NCI-H128 (cell line): ENCODE measurements around the gene LSM2.
A peak's percentile ranks its signal among the peaks of the same experiment; 100 is the strongest.
"Not testable (repeated sequence)": the region's sequence is repeated elsewhere in the genome, so short reads cannot be mapped to it uniquely, and the experiment has no call there.

ENCODE experiments used
- DNase-seq: peaks from one replicate; lab custom pipeline; 2025; ENCODE audit not compliant: unreplicated experiment; lab: John Stamatoyannopoulos, UW

Gene LSM2

DNA sequence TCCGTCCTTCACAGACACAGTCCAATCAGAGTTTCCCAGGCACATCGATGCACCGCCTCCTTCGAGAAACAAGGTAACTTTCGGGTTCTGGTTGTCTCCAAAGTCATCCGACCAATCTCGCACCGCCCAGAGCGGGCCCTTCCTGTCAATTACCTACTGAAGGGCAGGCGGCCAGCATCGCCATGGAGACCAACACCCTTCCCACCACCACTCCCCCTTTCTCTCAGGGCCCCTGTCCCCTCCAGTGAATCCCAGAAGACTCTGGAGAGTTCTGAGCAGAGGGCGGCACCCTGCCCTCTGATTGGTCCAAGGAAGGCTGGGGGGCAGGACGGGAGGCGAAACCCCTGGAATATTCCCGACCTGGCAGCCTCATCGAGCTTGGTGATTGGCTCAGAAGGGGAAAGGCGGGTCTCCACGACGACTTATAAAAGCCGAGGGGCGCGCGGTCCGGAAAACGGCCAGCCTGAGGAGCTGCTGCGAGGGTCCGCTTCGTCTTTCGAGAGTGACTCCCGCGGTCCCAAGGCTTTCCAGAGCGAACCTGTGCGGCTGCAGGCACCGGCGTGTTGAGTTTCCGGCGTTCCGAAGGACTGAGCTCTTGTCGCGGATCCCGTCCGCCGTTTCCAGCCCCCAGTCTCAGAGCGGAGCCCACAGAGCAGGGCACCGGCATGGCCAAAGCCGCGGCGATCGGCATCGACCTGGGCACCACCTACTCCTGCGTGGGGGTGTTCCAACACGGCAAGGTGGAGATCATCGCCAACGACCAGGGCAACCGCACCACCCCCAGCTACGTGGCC is 20.7 kb upstream of the LSM2 start, which contains the start of gene HSPA1B:
Gene HSPA1B, plus strand, starts transcription at position 453 of the 794 bp plus-strand sequence. Its CDS starts 213 bp downstream, at position 666.
- DNase-seq, result peak; percentile 100

DNA sequence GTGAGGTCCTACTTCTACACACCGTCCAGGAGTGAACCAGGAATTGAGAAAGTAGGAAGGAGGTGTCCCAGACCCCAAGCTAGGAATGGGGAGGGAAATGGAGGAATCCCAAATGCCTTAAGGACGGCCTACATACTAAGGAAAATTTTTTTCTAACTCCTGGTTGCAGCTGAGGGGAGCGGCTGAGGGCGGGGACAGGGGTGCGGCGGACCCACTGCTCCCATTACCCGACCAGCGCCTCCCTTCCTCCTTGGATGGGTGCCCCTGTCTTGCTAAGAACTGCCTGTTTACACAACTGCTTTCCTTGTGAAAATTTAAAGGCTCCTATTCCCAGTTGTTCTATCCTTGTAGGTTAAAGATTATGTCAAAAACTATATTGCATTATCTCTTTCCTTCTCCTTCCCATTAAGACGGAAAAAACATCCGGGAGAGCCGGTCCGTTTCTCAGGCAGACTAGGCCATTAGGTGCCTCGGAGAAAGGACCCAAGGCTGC is 20.1 kb upstream of the LSM2 start:
- DNase-seq, result no peak

DNA sequence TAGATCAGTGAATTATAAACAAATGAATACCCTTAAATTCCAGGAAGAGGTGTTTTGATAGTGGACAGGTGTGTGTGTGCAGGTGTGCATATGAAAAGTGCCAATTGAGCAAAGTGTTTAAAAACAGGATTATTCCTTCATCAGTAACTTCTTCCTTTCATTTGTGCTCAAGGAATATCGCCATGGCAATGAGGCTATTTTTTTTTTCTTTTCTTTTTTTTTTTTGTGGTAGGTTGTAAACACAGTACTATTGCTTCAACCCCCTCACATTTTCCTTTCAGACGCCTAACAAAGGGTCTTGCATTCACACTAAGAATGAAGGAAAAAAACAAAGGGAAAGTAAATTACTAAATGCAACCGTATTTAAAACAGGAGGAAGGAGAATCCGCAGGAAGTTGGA is 18.8 kb upstream of the LSM2 start:
- DNase-seq, result no peak

DNA sequence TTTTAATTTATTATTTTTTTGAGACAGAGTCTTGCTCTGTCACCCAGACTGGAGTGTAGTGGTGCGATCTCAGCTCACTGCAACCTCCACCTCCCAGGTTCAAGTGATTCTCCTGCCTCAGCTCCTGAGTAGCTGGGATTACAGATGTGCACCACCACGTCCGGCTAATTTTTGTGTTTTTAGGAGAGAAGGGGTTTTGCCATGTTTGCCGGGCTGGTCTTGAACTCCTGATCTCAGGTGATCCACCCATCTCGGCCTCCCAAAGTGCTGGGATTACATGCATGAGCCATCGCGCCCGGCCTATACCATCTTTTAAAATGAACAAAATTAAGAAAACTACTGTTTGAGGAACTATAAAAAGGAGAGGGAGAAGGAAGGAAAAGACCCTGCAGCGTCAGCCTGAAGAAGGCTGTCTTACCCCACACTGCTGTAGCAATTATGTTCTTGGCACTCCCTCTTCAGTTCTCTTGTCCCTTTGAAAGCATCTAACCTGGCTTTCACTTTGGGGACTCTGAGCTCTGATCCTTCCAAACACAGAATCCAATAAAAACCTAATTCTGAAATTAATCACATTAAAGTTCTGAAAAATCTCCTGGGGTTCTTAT is 16.9 kb upstream of the LSM2 start:
- not testable (repeated sequence) for DNase-seq

DNA sequence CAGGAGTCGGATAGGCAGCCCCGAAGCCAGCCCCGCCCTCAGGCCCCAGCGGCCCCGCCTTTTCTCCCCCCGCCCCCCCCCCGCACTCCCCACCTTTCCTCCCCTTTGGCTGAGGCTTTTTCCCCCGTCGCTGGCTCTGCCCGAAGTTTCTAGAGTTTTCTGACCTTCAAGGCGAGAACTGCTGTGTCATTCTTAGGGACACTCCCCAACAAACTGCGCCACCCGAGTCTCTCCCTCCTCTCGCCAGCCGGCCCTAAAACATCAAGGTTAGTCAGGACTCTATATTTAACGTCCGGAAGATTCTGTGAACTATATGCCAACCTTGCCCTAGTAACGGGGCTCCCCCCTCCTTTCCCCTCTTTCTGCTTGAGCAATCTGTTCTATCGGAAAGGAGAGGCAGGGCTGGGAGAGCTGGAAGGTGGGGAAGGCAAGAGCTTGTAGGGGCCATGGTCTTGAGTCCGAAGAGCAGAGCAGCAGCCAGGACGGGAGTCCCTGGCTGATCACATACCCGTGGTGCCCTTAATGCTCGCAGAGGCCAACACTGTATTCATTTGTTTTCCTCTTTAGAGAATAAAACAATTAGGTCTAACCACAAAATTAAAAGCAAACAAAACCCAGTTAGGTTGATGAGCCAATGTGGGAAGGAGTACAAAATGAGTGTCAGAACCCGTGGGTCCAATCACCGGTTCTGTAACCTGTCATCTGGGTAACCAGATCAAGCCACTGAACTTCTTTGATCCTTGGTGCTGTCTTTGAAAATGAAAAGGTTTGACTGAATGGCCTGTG is 15.5 kb upstream of the LSM2 start:
- no peak for DNase-seq

DNA sequence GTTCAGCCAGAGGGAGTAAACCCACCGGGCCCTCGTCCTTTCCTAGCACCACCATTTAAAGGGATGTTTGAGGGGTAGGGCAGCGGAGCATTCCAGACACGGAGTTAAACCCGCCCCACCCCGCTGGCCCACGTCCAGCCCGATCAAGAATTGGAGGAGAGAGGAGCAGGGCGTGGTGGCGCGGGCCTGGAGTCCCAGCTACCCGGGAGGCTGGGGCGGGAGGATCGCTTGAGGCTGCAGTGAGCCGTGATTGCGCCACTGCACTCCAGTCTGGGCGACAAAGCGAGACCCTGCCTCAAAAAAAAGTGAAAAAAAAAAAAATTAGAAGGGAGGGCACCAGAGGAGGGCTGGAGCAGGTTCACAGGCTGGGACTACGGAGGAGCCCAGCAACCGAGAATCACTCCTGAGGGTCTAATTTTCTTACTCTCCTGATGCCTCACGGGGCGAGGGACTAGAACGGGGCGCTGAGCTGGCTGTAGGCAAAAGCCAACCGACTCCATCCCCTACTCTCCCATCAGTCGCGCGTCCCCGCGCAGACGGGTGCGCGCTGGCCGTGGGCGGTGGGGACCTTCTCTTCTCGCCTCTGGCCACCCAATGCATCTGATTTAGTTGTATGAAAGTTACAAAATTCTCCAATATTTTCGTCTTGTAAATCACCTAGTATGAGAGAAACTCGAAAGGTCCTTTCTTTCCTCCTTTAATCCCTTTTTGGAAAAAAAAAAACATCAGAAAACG is 14.7 kb upstream of the LSM2 start:
- no peak for DNase-seq

DNA sequence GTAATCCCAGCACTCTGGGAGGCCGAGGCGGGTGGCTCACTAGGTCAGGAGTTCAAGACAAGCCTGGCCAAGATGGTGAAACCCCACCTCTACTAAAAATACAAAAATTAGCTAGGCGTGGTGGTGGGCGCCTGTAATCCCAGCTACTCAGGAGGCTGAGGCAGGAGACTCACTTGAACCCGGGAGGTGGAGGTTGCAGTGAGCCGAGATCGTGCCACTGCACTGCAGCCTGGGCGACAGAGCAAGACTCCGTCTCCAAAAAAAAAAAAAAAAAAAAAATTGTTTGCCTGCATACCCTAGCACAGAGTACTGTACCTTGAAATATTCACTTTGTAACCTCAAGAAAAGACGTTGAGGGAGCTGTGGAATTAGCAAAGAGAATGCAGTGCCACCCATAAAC is 13.6 kb upstream of the LSM2 start:
- DNase-seq, result not testable (repeated sequence)

DNA sequence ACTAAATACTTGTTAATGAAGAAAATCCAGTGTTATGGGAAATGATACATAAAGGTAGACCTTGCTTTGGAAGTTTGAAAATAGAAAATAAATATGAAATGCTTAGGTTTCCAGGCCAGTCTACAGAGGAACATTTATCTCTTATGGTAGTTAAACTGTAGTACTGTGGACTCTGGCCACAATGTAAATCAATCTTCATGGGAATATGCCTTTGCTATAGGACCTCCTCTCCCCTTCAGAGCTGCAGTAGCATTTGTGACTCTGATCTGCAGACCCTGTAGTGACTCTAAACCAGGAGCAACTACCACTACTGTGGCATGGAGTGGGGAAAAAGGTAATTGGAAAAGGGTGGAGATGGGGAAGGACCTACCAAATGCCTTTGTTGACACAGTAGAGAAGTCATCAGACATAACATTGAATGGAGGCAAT is 13.1 kb upstream of the LSM2 start:
- no peak for DNase-seq

DNA sequence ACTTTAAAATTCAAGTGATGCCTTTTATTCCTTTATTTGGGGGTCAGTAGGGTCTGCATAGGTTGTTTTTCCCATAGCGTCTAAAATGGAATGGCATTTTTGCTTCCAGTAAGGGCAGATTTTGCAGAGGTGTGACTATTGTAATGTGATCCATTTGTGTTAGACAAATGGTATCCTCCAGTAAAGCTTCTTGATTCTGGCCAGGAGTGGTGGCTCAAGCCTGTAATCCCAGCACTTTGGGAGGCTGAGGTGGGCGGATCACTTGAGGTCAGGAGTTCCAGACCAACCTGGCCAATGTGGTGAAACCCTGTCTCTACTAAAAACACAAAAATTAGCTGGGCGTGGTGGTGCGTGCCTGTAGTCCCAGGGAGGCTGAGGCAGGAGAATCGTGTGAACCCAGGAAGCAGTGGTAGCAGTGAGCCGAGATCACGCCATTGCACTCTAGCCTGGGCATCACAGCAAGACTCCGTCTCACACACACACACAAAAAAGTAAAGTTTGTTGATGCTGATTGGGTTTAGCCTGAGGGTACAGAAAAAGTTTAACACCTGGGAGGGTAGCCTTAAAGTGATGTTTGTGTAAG is 11.3 kb upstream of the LSM2 start:
- DNase-seq, result not testable (repeated sequence)

DNA sequence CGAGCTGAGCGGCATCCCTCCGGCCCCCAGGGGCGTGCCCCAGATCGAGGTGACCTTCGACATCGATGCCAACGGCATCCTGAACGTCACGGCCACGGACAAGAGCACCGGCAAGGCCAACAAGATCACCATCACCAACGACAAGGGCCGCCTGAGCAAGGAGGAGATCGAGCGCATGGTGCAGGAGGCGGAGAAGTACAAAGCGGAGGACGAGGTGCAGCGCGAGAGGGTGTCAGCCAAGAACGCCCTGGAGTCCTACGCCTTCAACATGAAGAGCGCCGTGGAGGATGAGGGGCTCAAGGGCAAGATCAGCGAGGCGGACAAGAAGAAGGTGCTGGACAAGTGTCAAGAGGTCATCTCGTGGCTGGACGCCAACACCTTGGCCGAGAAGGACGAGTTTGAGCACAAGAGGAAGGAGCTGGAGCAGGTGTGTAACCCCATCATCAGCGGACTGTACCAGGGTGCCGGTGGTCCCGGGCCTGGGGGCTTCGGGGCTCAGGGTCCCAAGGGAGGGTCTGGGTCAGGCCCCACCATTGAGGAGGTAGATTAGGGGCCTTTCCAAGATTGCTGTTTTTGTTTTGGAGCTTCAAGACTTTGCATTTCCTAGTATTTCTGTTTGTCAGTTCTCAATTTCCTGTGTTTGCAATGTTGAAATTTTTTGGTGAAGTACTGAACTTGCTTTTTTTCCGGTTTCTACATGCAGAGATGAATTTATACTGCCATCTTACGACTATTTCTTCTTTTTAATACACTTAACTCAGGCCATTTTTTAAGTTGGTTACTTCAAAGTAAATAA is 10.6 kb upstream of the LSM2 start:
- DNase-seq, result not testable (repeated sequence)

DNA sequence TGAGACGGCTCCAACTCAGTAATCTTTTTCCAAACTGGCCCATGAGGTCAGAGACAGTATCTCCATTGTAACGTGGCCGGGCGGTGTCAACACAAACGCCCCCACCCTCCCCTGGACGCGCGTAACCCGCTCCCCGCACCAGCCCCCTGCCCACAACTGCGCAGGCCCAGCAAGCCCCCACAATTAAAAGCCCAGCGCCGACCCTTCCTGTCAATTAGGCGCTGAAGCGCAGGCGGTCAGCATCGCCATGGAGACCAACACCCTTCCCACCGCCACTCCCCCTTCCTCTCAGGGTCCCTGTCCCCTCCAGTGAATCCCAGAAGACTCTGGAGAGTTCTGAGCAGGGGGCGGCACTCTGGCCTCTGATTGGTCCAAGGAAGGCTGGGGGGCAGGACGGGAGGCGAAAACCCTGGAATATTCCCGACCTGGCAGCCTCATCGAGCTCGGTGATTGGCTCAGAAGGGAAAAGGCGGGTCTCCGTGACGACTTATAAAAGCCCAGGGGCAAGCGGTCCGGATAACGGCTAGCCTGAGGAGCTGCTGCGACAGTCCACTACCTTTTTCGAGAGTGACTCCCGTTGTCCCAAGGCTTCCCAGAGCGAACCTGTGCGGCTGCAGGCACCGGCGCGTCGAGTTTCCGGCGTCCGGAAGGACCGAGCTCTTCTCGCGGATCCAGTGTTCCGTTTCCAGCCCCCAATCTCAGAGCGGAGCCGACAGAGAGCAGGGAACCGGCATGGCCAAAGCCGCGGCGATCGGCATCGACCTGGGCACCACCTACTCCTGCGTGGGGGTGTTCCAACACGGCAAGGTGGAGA is 8.5 kb upstream of the LSM2 start, which contains the start of the genes HSPA1A and HSPA1L:
Gene HSPA1A, plus strand, starts transcription at position 519 of the 814 bp plus-strand sequence. Its CDS starts 214 bp downstream, at position 733.
Gene HSPA1L, minus strand, starts transcription at position 259 of the 814 bp plus-strand sequence. CDS start 3,311 bp downstream, outside the sequence.
- peak; percentile 91 for DNase-seq

DNA sequence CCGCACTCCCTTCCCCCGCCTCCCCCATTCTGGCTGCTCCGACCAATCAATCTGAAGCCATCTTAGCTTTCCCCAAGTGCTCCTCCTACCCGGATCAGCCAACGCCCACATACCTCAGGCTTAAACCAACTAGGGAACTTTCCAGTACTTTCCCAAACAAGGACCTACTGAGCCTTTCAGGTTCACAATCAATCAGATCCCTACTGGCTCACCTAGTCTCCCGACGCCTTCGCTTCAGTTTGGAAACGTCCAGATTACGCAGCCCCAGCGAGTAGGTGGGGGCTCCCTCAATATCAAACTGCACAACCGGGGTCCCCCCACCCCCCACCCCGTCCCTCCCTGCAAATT is 7.9 kb upstream of the LSM2 start:
- DNase-seq, result peak; percentile 63

DNA sequence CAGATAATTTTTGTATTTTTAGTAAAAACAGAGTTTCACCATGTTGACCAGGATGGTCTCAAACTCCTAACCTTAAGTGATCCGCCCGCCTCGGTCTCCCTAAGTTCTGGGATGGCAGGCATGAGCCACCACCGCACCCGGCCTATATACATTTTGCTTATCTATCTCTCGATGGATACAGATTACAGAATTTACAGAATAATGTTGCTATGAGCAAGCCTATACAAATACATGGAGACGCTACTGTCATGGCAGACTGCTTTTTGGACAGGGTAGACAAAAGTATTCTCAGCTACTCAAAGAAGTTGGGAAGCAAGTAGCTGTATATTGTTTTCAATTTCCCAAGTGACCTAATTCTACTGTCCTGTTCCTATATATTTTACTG is 6.7 kb upstream of the LSM2 start:
- no peak for DNase-seq

DNA sequence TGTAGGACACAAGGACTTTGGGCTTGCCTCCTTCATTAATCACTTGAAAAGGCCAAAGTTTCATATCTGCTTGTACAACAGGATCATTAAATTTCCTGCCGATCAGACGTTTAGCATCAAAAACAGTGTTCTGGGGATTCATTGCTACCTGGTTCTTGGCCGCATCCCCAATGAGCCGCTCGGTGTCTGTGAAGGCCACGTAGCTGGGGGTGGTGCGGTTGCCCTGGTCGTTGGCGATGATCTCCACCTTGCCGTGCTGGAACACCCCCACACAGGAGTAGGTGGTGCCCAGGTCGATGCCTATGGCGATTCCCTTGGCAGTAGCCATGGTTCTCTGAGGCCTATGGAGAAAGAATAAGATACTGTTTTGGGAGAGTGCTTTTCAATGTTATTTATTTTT is 4.9 kb upstream of the LSM2 start:
- no peak for DNase-seq

DNA sequence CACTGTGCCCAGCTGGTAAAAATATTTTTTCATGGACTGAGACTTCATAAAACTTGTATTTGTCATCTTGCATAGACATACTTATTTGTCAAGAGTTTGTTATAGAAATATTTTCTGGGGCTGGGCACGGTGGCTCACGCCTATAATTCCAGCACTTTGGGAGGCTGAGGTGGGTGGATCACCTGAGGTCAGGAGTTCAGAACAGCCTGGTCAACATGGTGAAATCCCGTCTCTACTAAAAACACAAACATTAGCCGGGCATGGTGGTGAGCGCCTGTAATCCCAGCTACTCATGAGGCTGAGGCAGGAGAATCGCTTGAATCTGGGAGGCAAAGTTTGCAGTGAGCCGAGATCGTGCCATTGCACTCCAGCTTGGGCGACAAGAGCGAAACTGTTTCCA is 1.8 kb upstream of the LSM2 start:
- not testable (repeated sequence) for DNase-seq

DNA sequence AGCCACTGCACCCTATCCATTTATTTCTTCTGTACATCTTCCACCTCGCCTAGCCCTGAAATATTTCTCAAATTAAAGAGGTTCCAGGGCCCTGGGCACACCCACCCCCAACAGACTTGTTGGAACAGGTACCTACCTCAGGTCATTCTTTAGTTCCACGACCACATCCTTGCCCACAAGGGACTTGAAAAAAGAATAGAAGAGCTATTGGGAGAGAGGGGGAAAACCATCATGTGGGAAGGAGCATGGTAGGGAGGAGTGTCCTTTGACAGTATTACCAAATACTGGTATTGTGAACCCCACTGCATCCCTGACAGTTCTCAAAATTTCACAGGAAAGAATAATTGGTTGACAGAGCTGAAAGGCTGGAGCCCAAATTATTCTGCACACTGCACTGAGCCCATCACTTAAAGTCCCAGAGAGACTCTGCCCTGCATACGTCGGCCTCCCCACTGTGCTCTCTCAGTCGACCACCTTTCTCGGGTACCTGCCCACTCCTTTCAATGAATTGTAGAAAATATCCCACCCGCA is 762 bp downstream of the LSM2 start:
- no peak for DNase-seq

DNA sequence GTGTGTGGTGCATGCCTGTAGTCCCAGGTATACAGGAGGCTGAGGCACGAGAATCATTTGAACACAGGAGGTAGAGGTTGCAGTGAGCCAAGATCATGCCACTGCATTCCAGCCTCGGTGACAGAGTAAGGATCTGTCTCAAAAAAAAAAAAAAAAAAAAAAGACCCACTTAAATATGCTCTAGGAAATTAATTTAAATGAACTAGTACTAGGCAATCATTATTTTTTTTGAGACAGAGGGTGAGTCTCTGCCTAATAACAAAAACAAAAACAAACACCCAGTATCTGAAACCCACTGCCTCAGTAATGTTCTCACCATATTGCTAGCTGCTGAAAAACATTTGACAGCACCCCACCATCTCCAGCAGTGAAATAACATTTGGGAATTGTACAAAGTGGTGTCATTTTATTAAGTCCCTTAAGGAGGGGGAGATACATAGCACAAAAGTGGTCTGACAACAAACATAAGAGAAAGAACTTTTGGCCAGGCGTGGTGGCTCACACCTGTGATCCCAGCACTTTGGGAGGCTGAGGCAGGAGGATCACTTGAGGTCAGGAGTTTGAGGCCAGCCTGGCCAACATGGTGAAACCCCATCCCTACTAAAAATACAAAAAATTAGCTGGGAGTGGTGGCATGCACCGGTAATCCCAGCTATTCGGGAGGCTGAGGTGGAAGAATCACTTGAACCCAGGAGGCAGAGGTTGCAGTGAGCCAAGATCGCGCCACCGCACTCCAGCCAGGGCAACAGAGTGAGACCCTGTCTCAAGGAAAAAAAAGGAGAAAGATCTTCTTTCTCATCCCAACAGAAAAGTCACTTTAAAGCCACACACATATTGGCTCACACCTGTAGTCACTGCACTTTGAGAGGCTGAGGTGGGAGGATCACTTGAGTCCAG is 5.5 kb downstream of the LSM2 start:
- DNase-seq, result not testable (repeated sequence)
